HEK293 (cell line): ENCODE results near the gene SULF2.

Source experiments
- ELK4 ChIP-seq: IDR thresholded peaks from 2 replicates; pipeline ENCODE4 v1.6.1; 2011; ENCODE audit warnings: mild to moderate bottlenecking, low read depth, low read length, borderline replicate concordance
- PATZ1 ChIP-seq: fragments of 450-650 bp; formaldehyde crosslinking; IDR thresholded peaks from 2 replicates; pipeline ENCODE4 v1.5.1; 2016; ENCODE audit warnings: missing biosample characterization, missing genetic modification characterization
- RBAK ChIP-seq: fragments of 450-650 bp; formaldehyde crosslinking; IDR thresholded peaks from 2 replicates; pipeline ENCODE4 v1.5.1; 2016; ENCODE audit warnings: missing biosample characterization, missing genetic modification characterization
- ZBTB6 ChIP-seq: fragments of 450-650 bp; formaldehyde crosslinking; IDR thresholded peaks from 2 replicates; pipeline ENCODE4 v1.5.1; 2017; ENCODE audit warnings: missing biosample characterization, missing genetic modification characterization
- ZFP37 ChIP-seq: fragments of 450-650 bp; formaldehyde crosslinking; IDR thresholded peaks from 2 replicates; pipeline ENCODE4 v1.5.1; 2016; ENCODE audit warnings: missing biosample characterization, missing genetic modification characterization
- ZNF138 ChIP-seq: fragments of 450-650 bp; formaldehyde crosslinking; IDR thresholded peaks from 2 replicates; pipeline ENCODE4 v1.5.1; 2016; ENCODE audit warnings: missing biosample characterization, missing genetic modification characterization, borderline replicate concordance
- ZNF23 ChIP-seq: fragments of 450-650 bp; formaldehyde crosslinking; IDR thresholded peaks from 2 replicates; pipeline ENCODE4 v1.5.1; 2016; ENCODE audit warnings: missing biosample characterization, missing genetic modification characterization, borderline replicate concordance
- ZNF335 ChIP-seq: fragments of 450-650 bp; formaldehyde crosslinking; conservative IDR thresholded peaks from 2 replicates; pipeline ENCODE4 v1.5.1; 2016; ENCODE audit warnings: missing biosample characterization, missing genetic modification characterization
- ZNF501 ChIP-seq: fragments of 450-650 bp; formaldehyde crosslinking; IDR thresholded peaks from 2 replicates; pipeline ENCODE4 v1.5.1; 2016; ENCODE audit warnings: missing biosample characterization, missing genetic modification characterization
- ZNF600 ChIP-seq: fragments of 450-650 bp; formaldehyde crosslinking; IDR thresholded peaks from 2 replicates; pipeline ENCODE4 v1.5.1; 2016; ENCODE audit warnings: missing biosample characterization, missing genetic modification characterization
- ZNF626 ChIP-seq: fragments of 450-650 bp; sonication (Bioruptor Pico); formaldehyde crosslinking; IDR thresholded peaks from 2 replicates; pipeline ENCODE4 v1.5.1; 2018; ENCODE audit warnings: missing biosample characterization, missing genetic modification characterization, inconsistent platforms
- ZNF747 ChIP-seq: fragments of 450-650 bp; formaldehyde crosslinking; IDR thresholded peaks from 2 replicates; pipeline ENCODE4 v1.5.1; 2016; ENCODE audit warnings: missing biosample characterization, missing genetic modification characterization
- ZNF776 ChIP-seq: fragments of 450-650 bp; formaldehyde crosslinking; IDR thresholded peaks from 2 replicates; pipeline ENCODE4 v1.5.0; 2017; ENCODE audit warnings: missing biosample characterization, missing genetic modification characterization, borderline replicate concordance
- TF ChIP-seq, protein P1 (sequence below): fragments of 450-650 bp; formaldehyde crosslinking; IDR thresholded peaks from 2 replicates; pipeline ENCODE4 v1.5.1; 2016; ENCODE audit warnings: missing biosample characterization, missing genetic modification characterization

- TF ChIP-seq, protein P1, sequence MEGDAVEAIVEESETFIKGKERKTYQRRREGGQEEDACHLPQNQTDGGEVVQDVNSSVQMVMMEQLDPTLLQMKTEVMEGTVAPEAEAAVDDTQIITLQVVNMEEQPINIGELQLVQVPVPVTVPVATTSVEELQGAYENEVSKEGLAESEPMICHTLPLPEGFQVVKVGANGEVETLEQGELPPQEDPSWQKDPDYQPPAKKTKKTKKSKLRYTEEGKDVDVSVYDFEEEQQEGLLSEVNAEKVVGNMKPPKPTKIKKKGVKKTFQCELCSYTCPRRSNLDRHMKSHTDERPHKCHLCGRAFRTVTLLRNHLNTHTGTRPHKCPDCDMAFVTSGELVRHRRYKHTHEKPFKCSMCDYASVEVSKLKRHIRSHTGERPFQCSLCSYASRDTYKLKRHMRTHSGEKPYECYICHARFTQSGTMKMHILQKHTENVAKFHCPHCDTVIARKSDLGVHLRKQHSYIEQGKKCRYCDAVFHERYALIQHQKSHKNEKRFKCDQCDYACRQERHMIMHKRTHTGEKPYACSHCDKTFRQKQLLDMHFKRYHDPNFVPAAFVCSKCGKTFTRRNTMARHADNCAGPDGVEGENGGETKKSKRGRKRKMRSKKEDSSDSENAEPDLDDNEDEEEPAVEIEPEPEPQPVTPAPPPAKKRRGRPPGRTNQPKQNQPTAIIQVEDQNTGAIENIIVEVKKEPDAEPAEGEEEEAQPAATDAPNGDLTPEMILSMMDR (tag by site-specific recombination), result no peak
- TF ChIP-seq ZNF501 (no peak), ZNF626 (tag by site-specific recombination) (no peak), ZFP37 (tag by site-specific recombination) (no peak), ZNF747 (tag by site-specific recombination) (no peak), ZNF23 (tag by site-specific recombination) (no peak), ZNF600 (no peak), PATZ1 (tag by site-specific recombination) (no peak), ZBTB6 (tag by site-specific recombination) (no peak), ZNF776 (tag by site-specific recombination) (no peak), ELK4 (no peak), ZNF335 (tag by site-specific recombination) (no peak), RBAK (tag by site-specific recombination) (no peak), ZNF138 (tag by site-specific recombination) (no peak)
Observed at GRCh38 chr20:47656318-47656717, 129.0 kb downstream of the SULF2 start.
